Fibroblast of skin of left quadriceps (primary cell): ENCODE data around the gene CRYGS.
"Not testable (repeated sequence)": the region's sequence is repeated elsewhere in the genome, so short reads cannot be mapped to it uniquely, and the experiment has no call there.

Experiments used
- DNase-seq, 2 experiments: peaks; one replicate each; pipeline ENCODE4 v3.0.0-alpha.2; 2013; ENCODE audit warnings: low read depth in 2 of 2

The CRYGS gene

GRCh38 chr3:186519021-186519658, 25.0 kb downstream of the CRYGS start:
- DNase-seq, result no peak

- no peak for DNase-seq
These were observed 27.0 kb downstream of the CRYGS start for GRCh38 chr3:186517218-186517617.

- no peak for DNase-seq
These were observed 27.5 kb downstream of the CRYGS start for GRCh38 chr3:186516646-186517045.

DNA sequence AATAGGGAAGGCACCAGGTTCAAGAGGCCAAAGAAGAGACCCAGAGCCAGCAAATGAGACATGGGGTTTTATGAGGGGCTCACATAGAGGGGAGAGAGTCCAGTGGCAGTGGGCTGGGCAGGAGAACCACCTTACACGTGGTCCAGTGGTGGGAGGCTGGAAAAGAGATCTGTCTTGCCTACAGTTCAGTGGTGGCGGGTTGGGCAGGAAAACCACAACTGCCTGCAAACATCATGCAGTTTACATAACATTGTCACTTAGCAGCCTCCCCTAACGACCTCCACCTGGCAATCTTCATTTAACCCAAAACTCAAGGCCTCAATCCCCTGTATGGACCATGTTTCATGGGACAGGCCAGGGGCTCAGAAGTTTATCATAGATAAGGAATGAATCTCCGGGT, 29.1 kb downstream of the CRYGS start:
- no peak for DNase-seq

DNA sequence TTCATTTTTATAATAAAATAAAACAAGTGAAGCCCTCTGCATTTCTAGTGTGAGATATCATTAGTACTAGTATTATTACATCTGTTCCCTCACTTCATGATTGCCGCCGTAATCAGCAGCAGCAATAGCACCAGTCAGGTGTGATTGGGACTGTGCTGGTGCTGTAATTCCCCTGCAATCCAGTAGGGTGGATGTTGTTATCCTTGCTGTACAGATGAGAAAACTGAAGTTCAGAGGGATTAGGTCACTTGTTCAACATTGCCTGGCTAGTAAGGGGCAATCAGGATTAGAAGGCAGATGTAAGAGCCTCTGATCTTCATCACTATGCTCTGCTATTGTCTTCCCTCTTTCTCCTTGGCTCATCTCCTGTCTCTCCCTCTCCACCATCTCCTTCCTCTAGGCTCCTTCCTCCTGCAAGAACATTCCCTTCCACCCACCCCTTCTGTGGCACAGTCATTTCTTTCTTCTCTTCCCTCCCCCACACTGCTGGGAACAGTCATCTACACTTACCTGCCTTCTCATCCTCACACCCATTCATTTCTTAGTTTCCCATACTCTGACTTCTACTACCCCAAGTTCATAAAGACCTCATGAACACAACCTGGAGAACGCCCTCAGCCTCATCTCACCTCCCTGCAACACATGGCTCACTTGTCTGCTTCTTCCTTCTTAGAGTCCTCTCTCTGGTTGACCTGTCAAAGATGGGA, 29.7 kb downstream of the CRYGS start:
- DNase-seq, result no peak

GRCh38 chr3:186513386-186513785, 30.8 kb downstream of the CRYGS start:
- no peak for DNase-seq

- DNase-seq, result no peak
These were observed 31.4 kb downstream of the CRYGS start for GRCh38 chr3:186512570-186513302.

- DNase-seq, result no peak
These were observed 32.5 kb downstream of the CRYGS start for GRCh38 chr3:186511702-186512101.

DNA sequence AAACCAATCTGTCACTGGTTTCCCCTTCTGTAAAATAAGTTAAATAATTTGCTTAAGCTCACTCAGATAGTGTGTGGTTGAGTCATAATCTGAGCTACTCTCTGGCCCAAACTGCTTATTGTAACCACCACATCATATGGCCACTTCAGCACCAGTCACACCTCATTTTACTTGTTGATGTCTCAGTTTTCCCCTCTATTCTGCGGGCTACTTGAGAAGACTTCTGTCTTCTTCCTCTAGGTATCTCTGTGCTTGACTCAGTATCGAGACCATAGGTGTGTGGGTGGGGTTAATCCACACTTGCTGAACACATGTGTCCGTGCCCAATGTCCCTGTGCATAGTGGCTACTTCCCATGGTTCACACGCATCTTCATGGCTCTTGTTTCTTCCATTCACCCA, 32.9 kb downstream of the CRYGS start:
- no peak for DNase-seq

GRCh38 chr3:186510374-186511079, 33.7 kb downstream of the CRYGS start:
- DNase-seq, result no peak

- DNase-seq, result no peak
These were observed 34.8 kb downstream of the CRYGS start for GRCh38 chr3:186509423-186509822.

- DNase-seq, result no peak
These were observed 37.3 kb downstream of the CRYGS start for GRCh38 chr3:186506857-186507256.

- no peak for DNase-seq
These were observed 37.9 kb downstream of the CRYGS start for GRCh38 chr3:186506191-186506739.

GRCh38 chr3:186502966-186503712, 41.0 kb downstream of the CRYGS start:
- no peak for DNase-seq

- DNase-seq, result no peak
These were observed 41.8 kb downstream of the CRYGS start for GRCh38 chr3:186502138-186502948.

DNA sequence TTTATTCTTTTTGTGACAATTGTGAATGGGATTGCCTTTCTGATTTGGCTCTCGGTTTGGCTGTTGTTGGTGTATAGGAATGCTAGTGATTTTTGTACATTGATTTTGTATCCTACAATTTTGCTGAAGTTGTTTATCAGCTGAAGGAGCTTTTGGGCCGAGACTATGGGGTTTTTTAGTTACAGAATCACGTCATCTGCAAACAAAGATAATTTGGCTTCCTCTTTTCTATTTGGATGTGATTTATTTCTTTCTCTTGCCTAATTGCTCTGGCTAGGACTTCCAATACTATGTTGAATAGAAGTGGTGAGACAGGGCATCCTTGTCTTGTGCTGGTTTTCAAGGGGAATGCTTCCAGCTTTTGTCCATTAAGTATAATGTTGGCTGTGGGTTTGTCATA, 44.2 kb downstream of the CRYGS start:
- not testable (repeated sequence) for DNase-seq

- DNase-seq, result not testable (repeated sequence)
These were observed 46.2 kb downstream of the CRYGS start for GRCh38 chr3:186498022-186498421.

- DNase-seq, result no peak
These were observed 46.6 kb downstream of the CRYGS start for GRCh38 chr3:186497608-186498007.

GRCh38 chr3:186496635-186497034, 47.5 kb downstream of the CRYGS start:
- no peak for DNase-seq

- no peak for DNase-seq
These were observed 48.2 kb downstream of the CRYGS start for GRCh38 chr3:186496016-186496415.
